Measurements from ENCODE around the gene ATXN7L1. TPM values are rescaled to one million over a fixed set of nuclear protein-coding genes. Genes with fewer than 3 reads are reported as not detected.
"Not testable (repeated sequence)": the region's sequence is repeated elsewhere in the genome, so short reads cannot be mapped to it uniquely, and the experiment has no call there.

ATXN7L1 gene
- total and polyA plus RNA-seq, 7 donors: 5.4 to 20.5 (median 12.8) TPM

- WGBS, 2 donors: 74 to 90% methylated on average over 3 of the region's 3 CpGs
- TF ChIP-seq EP300 (IDR thresholded peaks at IDR 0.05): no peak
- Histone ChIP-seq H3K4me3 (no peak overlapping the region), H3K9me3 (peaks cover 0 to 8% (median 0%) of the 10 kb centered on the region in 4 donors), H3K36me3 (no peaks in the 10 kb centered on the region), H3K4me1 (peaks cover 0 to 8% (median 5%) of the 10 kb centered on the region in 4 donors), H3K27ac (no peak overlapping the region), H3K27me3 (no peaks in the 10 kb centered on the region)
- no peak for DNase-seq
- intact Hi-C loops (cut with DNase I): no loop called here
Measured at GRCh38 chr7:105712877-105713276, 163.5 kb downstream of the ATXN7L1 start.

- 96 to 97% methylated on average over 5 of the region's 5 CpGs for WGBS, 2 donors
- no peak overlapping the region for H3K4me3 ChIP-seq
- no peak for TF ChIP-seq POLR2A (IDR thresholded peaks at IDR 0.05)
- no peak for TF ChIP-seq CTCF (IDR thresholded peaks at IDR 0.05)
- TF ChIP-seq EP300 (IDR thresholded peaks at IDR 0.05): no peak
- TF ChIP-seq POLR2AphosphoS5 (IDR thresholded peaks at IDR 0.05): no peak
- H3K27ac ChIP-seq: no peak overlapping the region
- peaks cover 0 to 15% (median 14%) of the 10 kb centered on the region in 4 donors for H3K4me1 ChIP-seq
- H3K36me3 ChIP-seq: no peaks in the 10 kb centered on the region
- DNase-seq: no peak
- intact Hi-C loops (cut with DNase I): no loop called here
- no peaks in the 10 kb centered on the region for H3K27me3 ChIP-seq
- H3K9me3 ChIP-seq: peaks cover 0 to 8% (median 0%) of the 10 kb centered on the region in 4 donors
Measured at GRCh38 chr7:105711726-105712402, 164.5 kb downstream of the ATXN7L1 start.

DNA sequence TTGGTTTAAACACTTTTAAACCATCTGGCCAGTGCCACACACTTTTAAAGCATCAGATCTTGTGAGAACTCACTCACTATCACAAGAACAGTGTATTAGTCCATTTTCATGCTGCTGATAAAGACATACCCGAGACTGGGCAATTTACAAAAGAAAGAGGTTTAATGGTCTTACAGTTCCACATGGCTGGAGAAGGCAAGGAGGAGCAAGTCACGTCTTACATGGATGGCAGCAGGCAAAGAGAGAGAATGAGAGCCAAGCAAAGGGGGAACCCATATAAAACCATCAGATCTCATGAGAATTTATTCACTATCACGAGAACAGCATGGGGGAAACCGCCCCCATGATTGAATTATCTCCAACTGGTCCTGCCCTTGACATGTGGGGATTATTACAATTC, 165.7 kb downstream of the ATXN7L1 start:
- H3K27me3 ChIP-seq; intact Hi-C loops (cut with DNase I); H3K36me3 ChIP-seq; DNase-seq; H3K27ac ChIP-seq; H3K4me3 ChIP-seq; H3K9me3 ChIP-seq: not testable (repeated sequence)
- WGBS, 2 donors: 95 to 96% methylated on average over 4 of the region's 4 CpGs
- peaks cover 0 to 16% (median 14%) of the 10 kb centered on the region in 4 donors for H3K4me1 ChIP-seq

DNA sequence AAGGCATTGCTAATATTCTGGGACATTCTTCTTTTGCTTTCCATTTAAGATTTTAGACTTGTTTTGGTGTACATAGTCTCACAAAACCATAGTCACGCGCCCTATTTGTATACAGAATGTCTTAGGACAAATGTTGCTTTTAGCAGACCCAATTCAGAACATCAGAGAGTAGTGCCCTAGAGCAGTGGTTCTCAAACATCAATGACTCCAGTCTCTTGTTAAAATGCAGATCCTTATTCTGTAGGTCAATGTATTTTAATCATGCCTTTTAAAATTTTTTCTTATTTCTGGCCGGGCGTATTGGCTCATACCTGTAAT, 167.7 kb downstream of the ATXN7L1 start:
- H3K27ac ChIP-seq: no peak overlapping the region
- 99 to 100% methylated on average over 4 of the region's 4 CpGs for WGBS, 2 donors
- no peaks in the 10 kb centered on the region for H3K27me3 ChIP-seq
- H3K36me3 ChIP-seq: no peaks in the 10 kb centered on the region
- DNase-seq: no peak
- TF ChIP-seq POLR2A (IDR thresholded peaks at IDR 0.05) (no peak), EP300 (IDR thresholded peaks at IDR 0.05) (no peak), CTCF (IDR thresholded peaks at IDR 0.05) (no peak), POLR2AphosphoS5 (IDR thresholded peaks at IDR 0.05) (no peak)
- H3K9me3 ChIP-seq: peaks cover 0 to 8% (median 0%) of the 10 kb centered on the region in 4 donors
- peaks cover 0 to 16% (median 14%) of the 10 kb centered on the region in 4 donors for H3K4me1 ChIP-seq
- H3K4me3 ChIP-seq: no peak overlapping the region
- intact Hi-C loops (cut with DNase I): no loop called here

GRCh38 chr7:105707967-105708762, 168.2 kb downstream of the ATXN7L1 start:
- DNase-seq: no peak

More at GRCh38 chr7:105707967-105708762, 168.2 kb downstream of the ATXN7L1 start:
- TF ChIP-seq POLR2AphosphoS5 (IDR thresholded peaks at IDR 0.05): no peak
- TF ChIP-seq POLR2A (IDR thresholded peaks at IDR 0.05): no peak
- no peak for TF ChIP-seq EP300 (IDR thresholded peaks at IDR 0.05)
- TF ChIP-seq CTCF (IDR thresholded peaks at IDR 0.05): no peak
- peak overlapping the region in 1 of 4 donors; percentile 41 for H3K27ac ChIP-seq
- H3K4me3 ChIP-seq: no peak overlapping the region
- peaks cover 0 to 8% (median 0%) of the 10 kb centered on the region in 4 donors for H3K9me3 ChIP-seq
- H3K27me3 ChIP-seq: no peaks in the 10 kb centered on the region
- intact Hi-C loops (cut with DNase I): no loop called here
- no peaks in the 10 kb centered on the region for H3K36me3 ChIP-seq
- WGBS, 2 donors: 47 to 85% methylated on average over 9 of the region's 9 CpGs
- peaks cover 0 to 16% (median 14%) of the 10 kb centered on the region in 4 donors for H3K4me1 ChIP-seq
